B cell (primary cell): ENCODE data around the gene CHCHD6. TPM values are rescaled to one million over a fixed set of nuclear protein-coding genes. Genes with fewer than 3 reads are reported as not detected.

ENCODE experiments used
- ATAC-seq: fragments of 200-7000 bp; cut with Tn5 transposase; one replicate; pipeline ENCODE4 v1.10.0; 2021; ENCODE audit warnings: low read depth, mild to moderate bottlenecking, moderate number of reproducible peaks, moderate library complexity
- CTCF ChIA-PET: fragments of 350-600 bp; sonication (Branson Sonifier 250); formaldehyde crosslinking; loops from one replicate; lab custom pipeline; 2021; ENCODE audit warnings: antibody characterized with exemption, inconsistent platforms; lab: Charles Lee
- POLR2A ChIA-PET: fragments of 350-600 bp; sonication (Branson Sonifier 250); formaldehyde crosslinking; loops from one replicate; lab custom pipeline; 2021; ENCODE audit warnings: antibody characterized with exemption; lab: Charles Lee
- DNase-seq: peaks from one replicate; pipeline ENCODE4 v3.0.0; 2013
- H2AFZ ChIP-seq: 2 replicates; pipeline ENCODE4 v1.6.1; 2012; ENCODE audit warnings: mild to moderate bottlenecking, low read depth, low read length; ENCODE audit not compliant: insufficient read depth, poor library complexity, severe bottlenecking
- H3K27ac ChIP-seq, 2 donors: 1 replicate in 1 of 2; 2 replicates in 1 of 2; pipeline ENCODE4 v1.5.1; 2012 to 2013; ENCODE audit warnings: low read length in 2 of 2, mild to moderate bottlenecking in 2 of 2, moderate library complexity in 1 of 2
- H3K27me3 ChIP-seq, 4 experiments: fragments of 200-600 bp in 1 of 4; sonication (generic) in 1 of 4; replicated peaks in 1 of 4; 1 replicate in 2 of 4; 2 replicates in 2 of 4; pipeline versions ENCODE4 v1.6.1 to v1.7.0; 2013 to 2016; ENCODE audit warnings: low read length in 3 of 4, mild to moderate bottlenecking in 2 of 4, mixed read lengths in 1 of 4, moderate library complexity in 1 of 4; ENCODE audit not compliant: insufficient read depth in 4 of 4, control insufficient read depth in 3 of 4; ENCODE audit errors: control extremely low read depth in 1 of 4
- H3K36me3 ChIP-seq, 2 experiments: replicated peaks in 1 of 2; 1 replicate in 1 of 2; 2 replicates in 1 of 2; pipeline versions ENCODE4 v1.6.1 to v1.7.1; 2013; ENCODE audit warnings: low read length in 1 of 2; ENCODE audit not compliant: insufficient read depth in 2 of 2, control insufficient read depth in 1 of 2; ENCODE audit errors: control extremely low read depth in 1 of 2, extremely low read depth in 1 of 2
- H3K4me1 ChIP-seq, 2 donors: fragments of 200-600 bp in 1 of 2; sonication (generic) in 1 of 2; 1 replicate in 1 of 2; 2 replicates in 1 of 2; pipeline versions ENCODE4 v1.5.1 to v1.6.1; 2013 to 2017; ENCODE audit warnings: low read length in 2 of 2; ENCODE audit not compliant: control insufficient read depth in 2 of 2, insufficient read depth in 2 of 2
- H3K4me2 ChIP-seq: replicated peaks from 2 replicates; pipeline ENCODE3; 2012; ENCODE audit warnings: mild to moderate bottlenecking, low read depth, low read length; ENCODE audit not compliant: poor library complexity, severe bottlenecking
- H3K4me3 ChIP-seq, 5 experiments: fragments of 200-600 bp in 1 of 5; sonication (generic) in 1 of 5; 1 replicate in 3 of 5; 2 replicates in 2 of 5; pipeline versions ENCODE4 v1.5.1 to v1.7.0; 2011 to 2016; ENCODE audit warnings: low read length in 4 of 5, mild to moderate bottlenecking in 4 of 5, low read depth in 2 of 5, control low read depth in 1 of 5, moderate library complexity in 1 of 5; ENCODE audit not compliant: insufficient read depth in 1 of 5; ENCODE audit errors: control extremely low read depth in 1 of 5, extremely low read depth in 1 of 5
- H3K79me2 ChIP-seq: fragments of 200-600 bp; sonication (generic); one replicate; pipeline ENCODE4 v1.6.0; 2016; ENCODE audit warnings: low read length; ENCODE audit not compliant: control insufficient read depth, insufficient read depth
- H3K9ac ChIP-seq: fragments of 200-600 bp; sonication (generic); 2 replicates; pipeline ENCODE4 v1.6.1; 2017; ENCODE audit warnings: mild to moderate bottlenecking, low read length, moderate library complexity
- H3K9me3 ChIP-seq, 3 donors: one replicate each; pipeline versions ENCODE4 v1.6.1 to v1.7.1; 2013; ENCODE audit warnings: low read length in 2 of 3; ENCODE audit not compliant: control insufficient read depth in 2 of 3, insufficient read depth in 1 of 3; ENCODE audit errors: control extremely low read depth in 1 of 3
- H4K20me1 ChIP-seq: 2 replicates; pipeline ENCODE4 v1.6.0; 2012; ENCODE audit warnings: mild to moderate bottlenecking, low read length; ENCODE audit not compliant: insufficient read depth, control insufficient read depth, poor library complexity, severe bottlenecking
- H3K27ac Mint-ChIP-seq: one replicate; pipeline ENCODE4 v1.8.0; 2021; ENCODE audit warnings: mixed read lengths
- H3K27me3 Mint-ChIP-seq: one replicate; pipeline ENCODE4 v1.8.0; 2021; ENCODE audit warnings: mixed read lengths
- H3K4me1 Mint-ChIP-seq: one replicate; pipeline ENCODE4 v1.8.0; 2021; ENCODE audit warnings: mixed read lengths
- H3K4me3 Mint-ChIP-seq: one replicate; pipeline ENCODE4 v1.8.0; 2021; ENCODE audit warnings: mixed read lengths
- H3K9me3 Mint-ChIP-seq: one replicate; pipeline ENCODE4 v1.8.0; 2022; ENCODE audit warnings: mixed read lengths; ENCODE audit not compliant: insufficient read depth
- CTCF ChIP-seq: fragments of 200-600 bp; IDR thresholded peaks from one replicate; pipeline ENCODE4 v1.8.0; 2022; ENCODE audit warnings: antibody characterized with exemption, mild to moderate bottlenecking
- EZH2 ChIP-seq: IDR thresholded peaks from 2 replicates; pipeline ENCODE4 v1.6.1; 2012; ENCODE audit warnings: borderline replicate concordance, low read depth, mild to moderate bottlenecking, moderate library complexity, low read length; ENCODE audit not compliant: insufficient read depth, poor library complexity, severe bottlenecking
- WGBS: methylation state at CpG from one replicate; pipeline ENCODE4 v1.1.5; 2013; ENCODE audit warnings: missing lambda C conversion rate; ENCODE audit not compliant: insufficient coverage; 5-methylcytosine and 5-hydroxymethylcytosine counted together
- intact Hi-C: fragments of 100-400 bp; cut with micrococcal nuclease; formaldehyde crosslinking; loops from one replicate; pipeline ENCODE4 v1.10.0; 2022
- polyA plus RNA-seq: library from polyadenylated mRNA; depleted of rRNA; stranded (reverse); fragments of >200 nt; gene quantifications from 2 replicates; pipeline ENCODE4 v1.2.3, GENCODE V29; 2012
- total RNA-seq, 2 donors: library from RNA; stranded (reverse); fragments of 120-200 nt in 1 of 2; gene quantifications; 1 replicate in 1 of 2; 2 replicates in 1 of 2; pipeline versions ENCODE4 v1.2.3 to v1.2.4, GENCODE V29; 2013 to 2022

CHCHD6 gene
- total and polyA plus RNA-seq, 2 donors (not counting 1 experiment from before 2014, with no cell fraction given) = 8.0 to 13.5 TPM

GRCh38 chr3:126961191-126961790 lies 257.3 kb downstream of the CHCHD6 start:
- Histone ChIP-seq H3K79me2 (no peaks in the 10 kb centered on the region), H3K9me3 (peaks cover 0 to 3% (median 0%) of the 10 kb centered on the region in 3 donors), H3K4me3 (no peak overlapping the region), H3K9ac (no peak overlapping the region), H4K20me1 (no peaks in the 10 kb centered on the region), H3K27ac (no peak overlapping the region), H3K4me1 (peaks cover 4 to 12% of the 10 kb centered on the region in 2 donors), H2AFZ (no peak overlapping the region), H3K27me3 (no peaks in the 10 kb centered on the region), H3K36me3 (no peaks in the 10 kb centered on the region), H3K4me2 (peak overlapping the region; percentile 15)
- CTCF ChIA-PET = interaction anchor here (0.6 to 2.1 kb wide), 2 partner anchors 209 to 210 kb away, joined by 3 to 5 read pairs; no protein-coding TSS in a partner anchor
- POLR2A ChIA-PET = interaction anchor here (0.8 to 0.9 kb wide), 2 partner anchors 9 to 19 kb away, joined by 3 read pairs; no protein-coding TSS in a partner anchor
- no peaks in the 10 kb centered on the region for H3K9me3 Mint-ChIP-seq
- peaks cover 22% of the 10 kb centered on the region for H3K4me1 Mint-ChIP-seq
- 67% methylated on average over 8 of the region's 8 CpGs for WGBS
- no peak overlapping the region for H3K27ac Mint-ChIP-seq
- intact Hi-C loops = no loop called here
- TF ChIP-seq EZH2 (no peak), CTCF (no peak)
- ATAC-seq (peak; percentile 73), DNase-seq (no peak)
- peaks cover 10% of the 10 kb centered on the region for H3K27me3 Mint-ChIP-seq
- H3K4me3 Mint-ChIP-seq = no peak overlapping the region

- Mint-ChIP-seq H3K4me1 (peaks cover 20% of the 10 kb centered on the region), H3K27me3 (peaks cover 14% of the 10 kb centered on the region), H3K4me3 (no peak overlapping the region), H3K27ac (no peak overlapping the region), H3K9me3 (no peaks in the 10 kb centered on the region)
- Histone ChIP-seq H3K4me2 (no peak overlapping the region), H2AFZ (no peak overlapping the region), H3K4me3 (no peak overlapping the region), H3K9me3 (peaks cover 0 to 3% (median 0%) of the 10 kb centered on the region in 3 donors), H3K79me2 (no peaks in the 10 kb centered on the region), H4K20me1 (no peaks in the 10 kb centered on the region), H3K9ac (no peak overlapping the region), H3K27ac (no peak overlapping the region), H3K4me1 (peaks cover 4 to 11% of the 10 kb centered on the region in 2 donors), H3K27me3 (no peaks in the 10 kb centered on the region), H3K36me3 (no peaks in the 10 kb centered on the region)
- ChIA-PET POLR2A (interaction anchor here (0.8 kb wide), 1 partner anchor 9 kb away, joined by 3 read pairs; no protein-coding TSS in a partner anchor), CTCF (interaction anchor here (0.6 to 2.1 kb wide), 3 partner anchors 109 to 211 kb away, joined by 3 to 5 read pairs (median 3); no protein-coding TSS in a partner anchor)
- intact Hi-C loops = no loop called here
- 92% methylated on average over 11 of the region's 11 CpGs for WGBS
- ATAC-seq = no peak
- no peak for DNase-seq
- TF ChIP-seq CTCF (no peak), EZH2 (no peak)
Observed at GRCh38 chr3:126961791-126962461, 257.9 kb downstream of the CHCHD6 start.
